ENCODE results near the gene TMEM245. TPM values are rescaled to one million over a fixed set of nuclear protein-coding genes. Genes with fewer than 3 reads are reported as not detected.

The TMEM245 gene
- total RNA-seq, 1 experiment from 2014 or later = 34.8 TPM

GRCh38 chr9:109166771-109167601, 47.2 kb upstream of the TMEM245 start, which contains the start of gene FRRS1L:
FRRS1L (minus strand) TSS chr9:109167249; CDS start chr9:109167138, 111 bp downstream.
- no peak for ATAC-seq
- CTCF ChIA-PET = no interaction called here

More at GRCh38 chr9:109166771-109167601, 47.2 kb upstream of the TMEM245 start, which contains the start of gene FRRS1L:
- Histone ChIP-seq H3K79me2 (ENCODE audit: insufficient read depth, low read length) (no peaks in the 10 kb centered on the region), H4K20me1 (ENCODE audit: insufficient read depth) (no peaks in the 10 kb centered on the region), H3K9ac (ENCODE audit: low read length) (no peak within 1 kb of the TSS), H3K9me2 (ENCODE audit: insufficient read depth) (no peaks in the 10 kb centered on the region), H3K4me1 (ENCODE audit: control insufficient read depth in 1 of 2, insufficient read depth in 2 of 2, low read length in 2 of 2) (no peaks in the 10 kb centered on the region), H3K4me2 (ENCODE audit: low read length) (no peak within 1 kb of the TSS), H3K4me3 (replicated peaks in 1 of 2; ENCODE audit: low read depth in 1 of 2, low read length in 2 of 2) (no peak within 1 kb of the TSS), H3K27ac (ENCODE audit: low read depth, low read length) (no peak within 1 kb of the TSS), H3K27me3 (ENCODE audit: insufficient read depth, low read length) (0 out of 2 replicates have a peak, but pooled peaks cover 3% of the 10 kb centered on the region), H3K36me3 (ENCODE audit: control insufficient read depth in 1 of 2, insufficient read depth in 2 of 2, low read length in 2 of 2) (no peaks in the 10 kb centered on the region), H3K9me3 (ENCODE audit: control insufficient read depth in 1 of 2, insufficient read depth in 1 of 2, low read depth in 1 of 2, low read length in 2 of 2) (peaks cover 0 to 4% of the 10 kb centered on the region in 2 experiments; a peak in 1 of 4 replicates), H2AFZ (ENCODE audit: low read depth, low read length, poor library complexity, severe bottlenecking) (no peak within 1 kb of the TSS)
- RAD21 ChIA-PET (ENCODE audit: low non-redundant PET in 1 of 2, low total read pairs in 2 of 2, uncharacterized antibody in 2 of 2, unreplicated experiment in 2 of 2) = no interaction called here
- no peak for TF ChIP-seq SRF (IDR thresholded peaks at IDR 0.05; ENCODE audit: low read depth)
- no peak for TF ChIP-seq MAX (IDR thresholded peaks at IDR 0.05)
- TF ChIP-seq CEBPB (IDR thresholded peaks at IDR 0.05; ENCODE audit: low read depth) = no peak
- no peak for TF ChIP-seq REST (IDR thresholded peaks at IDR 0.05; ENCODE audit: low read depth)
- no peak for TF ChIP-seq JUND (IDR thresholded peaks at IDR 0.05)
- TF ChIP-seq FOSL1 (IDR thresholded peaks at IDR 0.05; ENCODE audit: low read depth) = no peak
- DNase-seq (ENCODE audit: low read depth, low spot score) = no peak
- BruUV-seq (replicated peaks) = no TSS peak
- POLR2A ChIA-PET = no interaction called here
- intact Hi-C loops (cut with micrococcal nuclease) = no loop called here
